ENCODE measurements around the gene SLC66A2.

The SLC66A2 gene

GRCh38 chr18:79952456-79952995, 1.1 kb upstream of the SLC66A2 start:
- no peak for DNase-seq (ENCODE audit: low spot score)

- peak; percentile 31 for DNase-seq (ENCODE audit: low spot score)
These were observed 725 bp downstream of the SLC66A2 start for GRCh38 chr18:79950515-79951341.

- no peak for DNase-seq (ENCODE audit: low spot score)
These were observed 1.6 kb downstream of the SLC66A2 start for GRCh38 chr18:79949697-79950487.

GRCh38 chr18:79948719-79949411, 2.6 kb downstream of the SLC66A2 start:
- no peak for DNase-seq (ENCODE audit: low spot score)

- no peak for DNase-seq (ENCODE audit: low spot score)
These were observed 3.4 kb downstream of the SLC66A2 start for GRCh38 chr18:79947881-79948610.

- no peak for DNase-seq (ENCODE audit: low spot score)
These were observed 4.2 kb downstream of the SLC66A2 start for GRCh38 chr18:79947054-79947755.

- DNase-seq (ENCODE audit: low spot score): no peak
These were observed 6.1 kb downstream of the SLC66A2 start for GRCh38 chr18:79945118-79946042.

- no peak for DNase-seq (ENCODE audit: low spot score)
These were observed 6.7 kb downstream of the SLC66A2 start for GRCh38 chr18:79944746-79945117.

GRCh38 chr18:79944126-79944731, 7.2 kb downstream of the SLC66A2 start:
- no peak for DNase-seq (ENCODE audit: low spot score)

GRCh38 chr18:79943608-79944125, 7.8 kb downstream of the SLC66A2 start:
- DNase-seq (ENCODE audit: low spot score): no peak

- no peak for DNase-seq (ENCODE audit: low spot score)
These were observed 8.5 kb downstream of the SLC66A2 start for GRCh38 chr18:79942786-79943607.

- DNase-seq (ENCODE audit: low spot score): no peak
These were observed 9.2 kb downstream of the SLC66A2 start for GRCh38 chr18:79942211-79942610.

- DNase-seq (ENCODE audit: low spot score): no peak
These were observed 9.9 kb downstream of the SLC66A2 start for GRCh38 chr18:79941473-79942119.

- no peak for DNase-seq (ENCODE audit: low spot score)
These were observed 10.5 kb downstream of the SLC66A2 start for GRCh38 chr18:79940814-79941472.

- no peak for DNase-seq (ENCODE audit: low spot score)
These were observed 11.2 kb downstream of the SLC66A2 start for GRCh38 chr18:79940126-79940813.

- no peak for DNase-seq (ENCODE audit: low spot score)
These were observed 12.4 kb downstream of the SLC66A2 start for GRCh38 chr18:79939096-79939495.
